Stomach (tissue), 19 donors: ENCODE results near the gene CD74. TPM values are rescaled to one million over a fixed set of nuclear protein-coding genes. Genes with fewer than 3 reads are reported as not detected.

Source experiments
- DNase-seq, 2 donors: peaks; one replicate each; pipeline versions ENCODE4 v3.0.0 to v3.0.0-alpha.2; 2013 to 2019
- H3K27ac ChIP-seq, 5 donors: fragments of 200-600 bp in 4 of 5; sonication (generic) in 4 of 5; one replicate each; pipeline ENCODE4 v1.5.1; 2013 to 2019; ENCODE audit warnings: mild to moderate bottlenecking in 1 of 5, moderate library complexity in 1 of 5
- H3K27me3 ChIP-seq, 3 donors: fragments of 200-600 bp; sonication (generic); one replicate each; pipeline ENCODE4 v1.5.1; 2017 to 2019; ENCODE audit warnings: mixed run types in 1 of 3
- H3K36me3 ChIP-seq, 4 donors: fragments of 200-600 bp; sonication (generic); 1 replicate in 3 of 4; 2 replicates in 1 of 4; pipeline ENCODE4 v1.5.1; 2016 to 2019
- H3K4me1 ChIP-seq, 4 donors: fragments of 200-600 bp; sonication (generic); one replicate each; pipeline ENCODE4 v1.5.1; 2016 to 2019
- H3K4me3 ChIP-seq, 4 donors: fragments of 200-600 bp; sonication (generic) in 3 of 4; one replicate each; pipeline ENCODE4 v1.5.1; 2016 to 2019; ENCODE audit warnings: mild to moderate bottlenecking in 1 of 4
- H3K9me3 ChIP-seq, 4 donors: fragments of 200-600 bp; sonication (generic); one replicate each; pipeline ENCODE4 v1.5.1; 2016 to 2019
- CTCF ChIP-seq, 7 experiments: fragments of 450-650 bp in 4 of 7; fragments of 200-600 bp in 3 of 7; sonication (generic) in 3 of 7; IDR thresholded peaks; one replicate each; pipeline ENCODE4 v1.5.1; 2016 to 2019; ENCODE audit warnings: antibody characterized with exemption in 7 of 7, control low read depth in 2 of 7, mild to moderate bottlenecking in 1 of 7
- EP300 ChIP-seq: sonication (generic); formaldehyde crosslinking; IDR thresholded peaks from one replicate; pipeline ENCODE4 v1.6.1; 2017; ENCODE audit warnings: antibody characterized with exemption
- POLR2A ChIP-seq, 4 donors: fragments of 450-650 bp; IDR thresholded peaks; one replicate each; pipeline ENCODE4 v1.6.1; 2016; ENCODE audit warnings: antibody characterized with exemption in 4 of 4, control low read depth in 2 of 4, mild to moderate bottlenecking in 1 of 4, moderate library complexity in 1 of 4
- POLR2AphosphoS5 ChIP-seq, 3 donors: sonication (generic); formaldehyde crosslinking; IDR thresholded peaks; one replicate each; pipeline ENCODE4 v1.6.1; 2016; ENCODE audit warnings: antibody characterized with exemption in 3 of 3
- WGBS, 5 donors: extraction: QIAGEN DNeasy Blood & Tissue Kit in 3 of 5; methylation state at CpG; one replicate each; pipeline versions ENCODE4 v1.1.5 to v1.1.7; 2013 to 2018; 5-methylcytosine and 5-hydroxymethylcytosine counted together
- intact Hi-C: fragments of 100-400 bp; cut with DNase I; formaldehyde crosslinking; loops from one replicate; pipeline ENCODE4 v1.15.1; 2023; ENCODE audit warnings: low total_unique reads
- long read RNA-seq, 10 donors: transcript quantifications; one replicate each; lab custom pipeline, GENCODE V29; 2026
- polyA plus RNA-seq, 3 donors: library from polyadenylated mRNA; stranded (reverse); fragments of 200-250 nt; gene quantifications; one replicate each; pipeline ENCODE4 v1.2.3, GENCODE V29; 2013
- total RNA-seq, 5 donors: library from RNA; depleted of rRNA; stranded (reverse); fragments of >200 nt; gene quantifications; one replicate each; pipeline versions ENCODE4 v1.1.0 to v1.2.3, GENCODE V29; 2014 to 2016
- donor health status: healthy with polysubstance abuse.
- donor health status: Bipolar disorder and iron deficiency.
- donor health status: healthy.

The CD74 gene
- total RNA-seq (1,000 to 10,000 TPM in 1 of 5 donors, 100 to 1,000 TPM in 4; 102 to 1,185 (median 324) TPM), polyA plus RNA-seq (100 to 1,000 TPM; 177 to 883 (median 268) TPM)
- long read RNA-seq, donor 1, transcript CD74-201 (9 exons, 981 nt) = minor isoform, 8 of 58 reads
- long read RNA-seq, donor 1, transcript CD74-202 (8 exons, 1,449 nt) = major isoform, 50 of 58 reads
- long read RNA-seq, donor 1, partial matches to known transcripts = 0 of 58 reads
- long read RNA-seq, donor 1, other reads (novel, unspliced or antisense) = 0 of 58 reads
- long read RNA-seq, donor 2, transcript CD74-202 (8 exons, 1,449 nt) = major isoform, 132 of 185 reads
- long read RNA-seq, donor 2, transcript CD74-201 (9 exons, 981 nt) = minor isoform, 23 of 185 reads
- long read RNA-seq, donor 2, partial matches to known transcripts = 9 of 185 reads
- long read RNA-seq, donor 2, other reads (novel, unspliced or antisense) = 16 of 185 reads
- long read RNA-seq, donor 3, transcript CD74-201 (9 exons, 981 nt) = minor isoform, 6 of 31 reads
- long read RNA-seq, donor 3, transcript CD74-202 (8 exons, 1,449 nt) = major isoform, 25 of 31 reads
- long read RNA-seq, donor 3, partial matches to known transcripts = 0 of 31 reads
- long read RNA-seq, donor 3, other reads (novel, unspliced or antisense) = 0 of 31 reads
- long read RNA-seq, donor 4, transcript CD74-202 (8 exons, 1,449 nt) = major isoform, 6 of 14 reads
- long read RNA-seq, donor 4, partial matches to known transcripts = 6 of 14 reads
- long read RNA-seq, donor 4, other reads (novel, unspliced or antisense) = 0 of 14 reads
- long read RNA-seq, donor 5, transcript CD74-201 (9 exons, 981 nt) = minor isoform, 14 of 155 reads
- long read RNA-seq, donor 5, transcript CD74-202 (8 exons, 1,449 nt) = major isoform, 80 of 155 reads
- long read RNA-seq, donor 5, partial matches to known transcripts = 46 of 155 reads
- long read RNA-seq, donor 5, other reads (novel, unspliced or antisense) = 12 of 155 reads
- long read RNA-seq, donor 6, transcript CD74-202 (8 exons, 1,449 nt) = major isoform, 198 of 268 reads
- long read RNA-seq, donor 6, transcript CD74-201 (9 exons, 981 nt) = minor isoform, 33 of 268 reads
- long read RNA-seq, donor 6, partial matches to known transcripts = 24 of 268 reads
- long read RNA-seq, donor 6, other reads (novel, unspliced or antisense) = 11 of 268 reads
- long read RNA-seq, donor 7, transcript CD74-202 (8 exons, 1,449 nt) = major isoform, 96 of 204 reads
- long read RNA-seq, donor 7, transcript CD74-201 (9 exons, 981 nt) = minor isoform, 20 of 204 reads
- long read RNA-seq, donor 7, partial matches to known transcripts = 65 of 204 reads
- long read RNA-seq, donor 7, other reads (novel, unspliced or antisense) = 17 of 204 reads
- long read RNA-seq, donor 8, transcript CD74-201 (9 exons, 981 nt) = minor isoform, 13 of 110 reads
- long read RNA-seq, donor 8, transcript CD74-202 (8 exons, 1,449 nt) = major isoform, 43 of 110 reads
- long read RNA-seq, donor 8, partial matches to known transcripts = 48 of 110 reads
- long read RNA-seq, donor 8, other reads (novel, unspliced or antisense) = 0 of 110 reads
- long read RNA-seq, donor 9, transcript CD74-202 (8 exons, 1,449 nt) = major isoform, 32 of 134 reads
- long read RNA-seq, donor 9, transcript CD74-201 (9 exons, 981 nt) = minor isoform, 7 of 134 reads
- long read RNA-seq, donor 9, partial matches to known transcripts = 87 of 134 reads
- long read RNA-seq, donor 9, other reads (novel, unspliced or antisense) = 6 of 134 reads
- long read RNA-seq, donor 10, transcript CD74-201 (9 exons, 981 nt) = minor isoform, 8 of 62 reads
- long read RNA-seq, donor 10, transcript CD74-202 (8 exons, 1,449 nt) = major isoform, 45 of 62 reads
- long read RNA-seq, donor 10, partial matches to known transcripts = 6 of 62 reads
- long read RNA-seq, donor 10, other reads (novel, unspliced or antisense) = 0 of 62 reads

GRCh38 chr5:150412319-150413175, at the start of gene CD74:
Gene CD74, minus strand, starts transcription at chr5:150412910. Its CDS starts 161 bp downstream, at chr5:150412749.
- Histone ChIP-seq H3K4me1 (peaks cover 17 to 55% (median 32%) of the 10 kb centered on the region in 4 donors), H3K4me3 (peak within 1 kb of the TSS; percentile 46 to 57 (median 52)), H3K9me3 (no peaks in the 10 kb centered on the region), H3K36me3 (peaks cover 0 to 16% (median under 1%) of the 10 kb centered on the region in 4 donors), H3K27ac (peak within 1 kb of the TSS; percentile 78 to 96 (median 86)), H3K27me3 (no peaks in the 10 kb centered on the region)
- no peak for TF ChIP-seq EP300
- peak in 2 of 3 donors; percentile 96 for TF ChIP-seq POLR2AphosphoS5 (IDR thresholded peaks at IDR 0.05)
- TF ChIP-seq POLR2A (IDR thresholded peaks at IDR 0.05) = peak in 1 of 4 donors; percentile 54
- intact Hi-C loops = no loop called here
- 6 to 28% (median 8%) methylated on average over 19 to 20 of the region's 20 CpGs for WGBS, 5 donors
- DNase-seq = peak; percentile 93 to 95

- Histone ChIP-seq H3K27me3 (no peaks in the 10 kb centered on the region), H3K4me3 (no peak overlapping the region), H3K36me3 (no peaks in the 10 kb centered on the region), H3K9me3 (no peaks in the 10 kb centered on the region), H3K4me1 (peaks cover 5 to 25% (median 10%) of the 10 kb centered on the region in 4 donors), H3K27ac (peak overlapping the region in 1 of 5 donors; percentile 12)
- intact Hi-C loops = loop anchor here (5.0 kb wide), 1 partner anchor 61 kb away; no protein-coding TSS in a partner anchor
- TF ChIP-seq POLR2A (IDR thresholded peaks at IDR 0.05) = no peak
- no peak for TF ChIP-seq POLR2AphosphoS5 (IDR thresholded peaks at IDR 0.05)
- TF ChIP-seq CTCF (IDR thresholded peaks at IDR 0.05) = no peak
- TF ChIP-seq EP300 = no peak
- peak in 1 of 2 donors; percentile 49 for DNase-seq
- WGBS, 5 donors = 51 to 81% (median 64%) methylated on average over 2 of the region's 2 CpGs
Observed at GRCh38 chr5:150461231-150461630, 48.5 kb upstream of the CD74 start.

- H3K9me3 ChIP-seq = no peaks in the 10 kb centered on the region
- no peaks in the 10 kb centered on the region for H3K27me3 ChIP-seq
- TF ChIP-seq POLR2AphosphoS5 (IDR thresholded peaks at IDR 0.05) (no peak), EP300 (no peak), CTCF (IDR thresholded peaks at IDR 0.05) (no peak), POLR2A (IDR thresholded peaks at IDR 0.05) (no peak)
- intact Hi-C loops = loop anchor here (5.0 kb wide), 1 partner anchor 62 kb away; no protein-coding TSS in a partner anchor
- peak overlapping the region in 1 of 5 donors; percentile 12 for H3K27ac ChIP-seq
- WGBS, 5 donors = 56 to 82% (median 64%) methylated on average over 2 of the region's 2 CpGs
- H3K4me3 ChIP-seq = no peak overlapping the region
- no peaks in the 10 kb centered on the region for H3K36me3 ChIP-seq
- peaks cover 5 to 25% (median 10%) of the 10 kb centered on the region in 4 donors for H3K4me1 ChIP-seq
- no peak for DNase-seq
Observed at GRCh38 chr5:150460781-150461180, 48.1 kb upstream of the CD74 start.
